Measurements from ENCODE around the gene CASQ1. TPM values are rescaled to one million over a fixed set of nuclear protein-coding genes. Genes with fewer than 3 reads are reported as not detected.
A peak's percentile ranks its signal among the peaks of the same experiment; 100 is the strongest.

CASQ1 gene
- total and polyA plus RNA-seq, 5 donors from 2014 or later = not detected

- Histone ChIP-seq H3K9me3 (ENCODE audit: control insufficient read depth in 2 of 2, low read length in 2 of 2) (no peaks in the 10 kb centered on the region), H3K27ac (ENCODE audit: insufficient read depth, low read length, poor library complexity, severe bottlenecking) (peak overlapping the region; percentile 73), H3K4me1 (ENCODE audit: control insufficient read depth, insufficient read depth, low read length, poor library complexity, severe bottlenecking) (peaks cover 14% of the 10 kb centered on the region), H3K36me3 (ENCODE audit: control insufficient read depth, insufficient read depth, low read length) (no peaks in the 10 kb centered on the region), H3K4me3 (ENCODE audit: low read depth, low read length) (peak overlapping the region; percentile 75), H3K27me3 (ENCODE audit: control insufficient read depth, insufficient read depth, low read length) (no peaks in the 10 kb centered on the region)
- Mint-ChIP-seq H3K27ac (peak overlapping the region; percentile 92 to 95 (median 93)), H3K9me3 (no peaks in the 10 kb centered on the region), H3K36me3 (peaks cover 3% of the 10 kb centered on the region), H3K27me3 (no peaks in the 10 kb centered on the region), H3K4me1 (peaks cover 0 to 59% (median 35%) of the 10 kb centered on the region in 4 donors), H3K4me3 (peak overlapping the region; percentile 88 to 98 (median 94))
- peak; percentile 71 to 75 for ATAC-seq (ENCODE audit: low read depth in 2 of 2)
- DNase-seq = peak; percentile 42 to 66 (median 48)
These were observed 15.6 kb downstream of the CASQ1 start for GRCh38 chr1:160206036-160206389.

- ATAC-seq (ENCODE audit: low read depth in 2 of 2) (no peak), DNase-seq (no peak)
- H3K9me3 Mint-ChIP-seq = no peaks in the 10 kb centered on the region
- peaks cover 0 to 59% (median 35%) of the 10 kb centered on the region in 4 donors for H3K4me1 Mint-ChIP-seq
- no peaks in the 10 kb centered on the region for H3K27me3 ChIP-seq (ENCODE audit: control insufficient read depth, insufficient read depth, low read length)
- peak overlapping the region; percentile 73 for H3K27ac ChIP-seq (ENCODE audit: insufficient read depth, low read length, poor library complexity, severe bottlenecking)
- peak overlapping the region; percentile 88 to 98 (median 94) for H3K4me3 Mint-ChIP-seq
- H3K27me3 Mint-ChIP-seq = no peaks in the 10 kb centered on the region
- H3K36me3 Mint-ChIP-seq = peaks cover 3% of the 10 kb centered on the region
- H3K36me3 ChIP-seq (ENCODE audit: control insufficient read depth, insufficient read depth, low read length) = peaks cover 5% of the 10 kb centered on the region
- H3K4me3 ChIP-seq (ENCODE audit: low read depth, low read length) = peak overlapping the region; percentile 75
- H3K9me3 ChIP-seq (ENCODE audit: control insufficient read depth in 2 of 2, low read length in 2 of 2) = no peaks in the 10 kb centered on the region
- H3K27ac Mint-ChIP-seq = peak overlapping the region; percentile 92 to 95 (median 93)
- peaks cover 14% of the 10 kb centered on the region for H3K4me1 ChIP-seq (ENCODE audit: control insufficient read depth, insufficient read depth, low read length, poor library complexity, severe bottlenecking)
These were observed 16.2 kb downstream of the CASQ1 start for GRCh38 chr1:160206421-160207117.

GRCh38 chr1:160207118-160207650, 16.8 kb downstream of the CASQ1 start:
- peaks cover 8% of the 10 kb centered on the region for H3K36me3 Mint-ChIP-seq
- no peak overlapping the region for H3K27ac ChIP-seq (ENCODE audit: insufficient read depth, low read length, poor library complexity, severe bottlenecking)
- peaks cover 14% of the 10 kb centered on the region for H3K4me1 ChIP-seq (ENCODE audit: control insufficient read depth, insufficient read depth, low read length, poor library complexity, severe bottlenecking)
- DNase-seq (no peak), ATAC-seq (ENCODE audit: low read depth in 2 of 2) (no peak)
- peaks cover 9% of the 10 kb centered on the region for H3K36me3 ChIP-seq (ENCODE audit: control insufficient read depth, insufficient read depth, low read length)
- no peaks in the 10 kb centered on the region for H3K9me3 Mint-ChIP-seq
- no peaks in the 10 kb centered on the region for H3K27me3 ChIP-seq (ENCODE audit: control insufficient read depth, insufficient read depth, low read length)
- peak overlapping the region; percentile 24 to 95 (median 91) for H3K4me3 Mint-ChIP-seq
- H3K4me1 Mint-ChIP-seq = peaks cover 0 to 59% (median 36%) of the 10 kb centered on the region in 4 donors
- peak overlapping the region; percentile 92 to 95 (median 93) for H3K27ac Mint-ChIP-seq
- no peaks in the 10 kb centered on the region for H3K9me3 ChIP-seq (ENCODE audit: control insufficient read depth in 2 of 2, low read length in 2 of 2)
- no peak overlapping the region for H3K4me3 ChIP-seq (ENCODE audit: low read depth, low read length)
- no peaks in the 10 kb centered on the region for H3K27me3 Mint-ChIP-seq

GRCh38 chr1:160207771-160208556, 17.6 kb downstream of the CASQ1 start:
- ATAC-seq (ENCODE audit: low read depth in 2 of 2) = no peak
- Mint-ChIP-seq H3K36me3 (peaks cover 13% of the 10 kb centered on the region), H3K27ac (peak overlapping the region in 2 of 3 donors; percentile 78 to 95), H3K9me3 (no peaks in the 10 kb centered on the region), H3K27me3 (no peaks in the 10 kb centered on the region), H3K4me3 (peak overlapping the region; percentile 43 to 95 (median 62)), H3K4me1 (peaks cover 0 to 59% (median 37%) of the 10 kb centered on the region in 4 donors)
- Histone ChIP-seq H3K4me3 (ENCODE audit: low read depth, low read length) (no peak overlapping the region), H3K27me3 (ENCODE audit: control insufficient read depth, insufficient read depth, low read length) (no peaks in the 10 kb centered on the region), H3K27ac (ENCODE audit: insufficient read depth, low read length, poor library complexity, severe bottlenecking) (no peak overlapping the region), H3K4me1 (ENCODE audit: control insufficient read depth, insufficient read depth, low read length, poor library complexity, severe bottlenecking) (peaks cover 14% of the 10 kb centered on the region), H3K9me3 (ENCODE audit: control insufficient read depth in 2 of 2, low read length in 2 of 2) (no peaks in the 10 kb centered on the region), H3K36me3 (ENCODE audit: control insufficient read depth, insufficient read depth, low read length) (peaks cover 17% of the 10 kb centered on the region)
- no peak for DNase-seq

- H3K4me1 ChIP-seq (ENCODE audit: control insufficient read depth, insufficient read depth, low read length, poor library complexity, severe bottlenecking) = peaks cover 14% of the 10 kb centered on the region
- H3K36me3 ChIP-seq (ENCODE audit: control insufficient read depth, insufficient read depth, low read length) = peaks cover 23% of the 10 kb centered on the region
- peaks cover 17% of the 10 kb centered on the region for H3K36me3 Mint-ChIP-seq
- no peaks in the 10 kb centered on the region for H3K9me3 ChIP-seq (ENCODE audit: control insufficient read depth in 2 of 2, low read length in 2 of 2)
- no peak overlapping the region for H3K4me3 ChIP-seq (ENCODE audit: low read depth, low read length)
- DNase-seq (no peak), ATAC-seq (ENCODE audit: low read depth in 2 of 2) (no peak)
- H3K27ac Mint-ChIP-seq = peak overlapping the region; percentile 62 to 85 (median 79)
- H3K27me3 ChIP-seq (ENCODE audit: control insufficient read depth, insufficient read depth, low read length) = no peaks in the 10 kb centered on the region
- H3K9me3 Mint-ChIP-seq = no peaks in the 10 kb centered on the region
- peaks cover 0 to 59% (median 37%) of the 10 kb centered on the region in 4 donors for H3K4me1 Mint-ChIP-seq
- H3K4me3 Mint-ChIP-seq = peak overlapping the region in 2 of 4 donors; percentile 26 to 62
- H3K27ac ChIP-seq (ENCODE audit: insufficient read depth, low read length, poor library complexity, severe bottlenecking) = no peak overlapping the region
- no peaks in the 10 kb centered on the region for H3K27me3 Mint-ChIP-seq
These were observed 18.4 kb downstream of the CASQ1 start for GRCh38 chr1:160208557-160209320.

GRCh38 chr1:160209321-160210046, 19.1 kb downstream of the CASQ1 start:
- Mint-ChIP-seq H3K27me3 (no peaks in the 10 kb centered on the region), H3K9me3 (no peaks in the 10 kb centered on the region), H3K4me3 (peak overlapping the region in 2 of 4 donors; percentile 28 to 62), H3K4me1 (peaks cover 0 to 53% (median 30%) of the 10 kb centered on the region in 4 donors), H3K36me3 (peaks cover 17% of the 10 kb centered on the region), H3K27ac (peak overlapping the region; percentile 62 to 85 (median 79))
- Histone ChIP-seq H3K9me3 (ENCODE audit: control insufficient read depth in 2 of 2, low read length in 2 of 2) (no peaks in the 10 kb centered on the region), H3K4me1 (ENCODE audit: control insufficient read depth, insufficient read depth, low read length, poor library complexity, severe bottlenecking) (peaks cover 14% of the 10 kb centered on the region), H3K4me3 (ENCODE audit: low read depth, low read length) (no peak overlapping the region), H3K27me3 (ENCODE audit: control insufficient read depth, insufficient read depth, low read length) (no peaks in the 10 kb centered on the region), H3K27ac (ENCODE audit: insufficient read depth, low read length, poor library complexity, severe bottlenecking) (no peak overlapping the region), H3K36me3 (ENCODE audit: control insufficient read depth, insufficient read depth, low read length) (peaks cover 30% of the 10 kb centered on the region)
- no peak for ATAC-seq (ENCODE audit: low read depth in 2 of 2)
- DNase-seq = no peak

GRCh38 chr1:160210561-160210960, 20.2 kb downstream of the CASQ1 start:
- Mint-ChIP-seq H3K36me3 (peaks cover 26% of the 10 kb centered on the region), H3K27me3 (no peaks in the 10 kb centered on the region), H3K27ac (peak overlapping the region in 2 of 3 donors; percentile 39 to 62), H3K4me1 (peaks cover 0 to 48% (median 27%) of the 10 kb centered on the region in 4 donors), H3K4me3 (no peak overlapping the region), H3K9me3 (no peaks in the 10 kb centered on the region)
- ATAC-seq (ENCODE audit: low read depth in 2 of 2) = no peak
- H3K27me3 ChIP-seq (ENCODE audit: control insufficient read depth, insufficient read depth, low read length) = no peaks in the 10 kb centered on the region
- no peak for DNase-seq
- peaks cover 8% of the 10 kb centered on the region for H3K4me1 ChIP-seq (ENCODE audit: control insufficient read depth, insufficient read depth, low read length, poor library complexity, severe bottlenecking)
- no peak overlapping the region for H3K4me3 ChIP-seq (ENCODE audit: low read depth, low read length)
- no peaks in the 10 kb centered on the region for H3K9me3 ChIP-seq (ENCODE audit: control insufficient read depth in 2 of 2, low read length in 2 of 2)
- peaks cover 40% of the 10 kb centered on the region for H3K36me3 ChIP-seq (ENCODE audit: control insufficient read depth, insufficient read depth, low read length)
- H3K27ac ChIP-seq (ENCODE audit: insufficient read depth, low read length, poor library complexity, severe bottlenecking) = no peak overlapping the region
